ENCODE measurements around the gene ROR2.

GRCh38 chr9:91716239-91716638 is 233.8 kb downstream of the ROR2 start:
- TF ChIP-seq CTCF (conservative IDR thresholded peaks at IDR 0.05; ENCODE audit: low read depth, low read length) (no peak), EZH2phosphoT487 (IDR thresholded peaks at IDR 0.05; ENCODE audit: borderline replicate concordance, low read length) (no peak)

All from PC-3 (cell line).